BLaER1 treated with 17β-estradiol and CSF1 and Interleukin-3, amounts not matched to agents 10 nM and 100 nM (cell line): ENCODE results near the gene CES1.
"Not testable (repeated sequence)": the region's sequence is repeated elsewhere in the genome, so short reads cannot be mapped to it uniquely, and the experiment has no call there.

Experiments used
- H3K27ac ChIP-seq, 11 experiments: shearing (Covaris generic); formaldehyde crosslinking; 2 replicates each; pipeline ENCODE4 v1.8.1; 2022
- H3K27me3 ChIP-seq, 11 experiments: shearing (Covaris generic); formaldehyde crosslinking; 2 replicates each; pipeline ENCODE4 v1.8.1; 2022
- H3K36me3 ChIP-seq, 11 experiments: shearing (Covaris generic); formaldehyde crosslinking; 2 replicates each; pipeline ENCODE4 v1.8.1; 2022
- H3K4me1 ChIP-seq, 10 experiments: shearing (Covaris generic); formaldehyde crosslinking; 2 replicates each; pipeline ENCODE4 v1.8.1; 2022
- H3K4me2 ChIP-seq, 11 experiments: shearing (Covaris generic); formaldehyde crosslinking; 2 replicates each; pipeline ENCODE4 v1.8.1; 2022
- H3K4me3 ChIP-seq, 10 experiments: shearing (Covaris generic); formaldehyde crosslinking; 2 replicates each; pipeline ENCODE4 v1.8.1; 2022
- H3K9ac ChIP-seq, 11 experiments: shearing (Covaris generic); formaldehyde crosslinking; 2 replicates each; pipeline ENCODE4 v1.8.1; 2022
- H3K9me3 ChIP-seq, 11 experiments: shearing (Covaris generic); formaldehyde crosslinking; replicated peaks in 1 of 11; 2 replicates each; pipeline ENCODE4 v1.8.1; 2022
- H4K20me1 ChIP-seq, 11 experiments: shearing (Covaris generic); formaldehyde crosslinking; 2 replicates each; pipeline ENCODE4 v1.8.1; 2022
- Cebpa-rat ChIP-seq, 11 experiments: shearing (Covaris generic); IDR thresholded peaks; 2 replicates each; pipeline ENCODE4 v1.8.1; 2022

The CES1 gene

DNA sequence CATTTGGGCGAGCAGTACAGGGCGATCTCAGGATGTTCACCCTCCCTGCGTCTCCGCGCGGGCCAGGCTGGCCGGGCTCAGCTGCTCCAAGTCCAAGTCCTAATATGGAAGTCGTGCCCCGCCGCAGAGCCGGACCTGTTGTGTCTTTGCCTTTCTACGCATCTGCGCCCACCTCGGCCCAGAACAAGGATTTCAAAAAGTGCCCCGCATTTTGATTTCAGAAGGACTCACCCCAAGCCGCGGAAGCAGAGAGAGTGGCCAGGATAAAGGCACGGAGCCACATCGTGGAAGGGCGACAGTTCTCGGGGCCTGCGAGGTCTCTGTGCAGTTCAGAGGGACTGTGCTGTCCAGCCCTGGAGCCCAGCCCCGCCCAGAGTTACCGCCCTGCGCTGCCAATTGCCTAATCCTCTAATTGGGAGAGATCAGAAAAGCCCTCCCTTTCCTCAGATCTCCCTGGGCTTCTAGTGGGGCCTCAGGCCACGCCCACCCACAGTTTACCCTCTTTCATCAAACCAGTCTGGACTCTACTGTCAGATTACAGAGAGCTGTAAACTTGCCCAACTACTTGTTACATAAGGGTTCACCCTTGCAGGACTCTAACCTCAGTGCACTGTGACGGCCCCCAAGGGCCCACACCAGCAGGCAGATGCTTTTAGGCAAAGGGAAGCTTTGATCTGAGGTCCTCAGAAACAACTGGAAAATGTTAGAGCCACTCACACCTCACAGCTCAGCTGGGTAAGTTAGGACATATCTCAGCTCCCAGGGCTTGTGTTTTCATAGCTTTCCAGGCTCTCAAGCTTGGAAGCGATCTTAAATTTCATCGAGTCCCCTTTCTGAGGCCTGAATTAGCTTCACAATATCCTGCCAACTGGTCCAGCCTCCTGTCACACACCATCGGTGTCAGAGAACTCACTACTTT is at the start of gene CES1:
Gene CES1, minus strand, starts transcription at position 324 of the 919 bp plus-strand sequence. Its CDS starts 41 bp downstream, at position 283.
- H3K9me3 ChIP-seq = no peaks in the 10 kb centered on the region
- peaks cover 0 to 56% (median 20%) of the 10 kb centered on the region in 10 experiments; a peak in 17 of 20 replicates for H3K4me1 ChIP-seq
- no peaks in the 10 kb centered on the region for H3K27me3 ChIP-seq
- TF ChIP-seq Cebpa-rat (IDR thresholded peaks at IDR 0.05) = no peak
- H3K4me2 ChIP-seq = peak within 1 kb of the TSS in 5 of 11 experiments; percentile 48 to 58 (median 56); a peak in 11 of 22 replicates
- H3K4me3 ChIP-seq = no peak within 1 kb of the TSS
- H3K36me3 ChIP-seq = no peaks in the 10 kb centered on the region
- H3K9ac ChIP-seq = peak within 1 kb of the TSS in 2 of 11 experiments; percentile 29 to 58; a peak in 3 of 22 replicates
- peak within 1 kb of the TSS in 5 of 11 experiments; percentile 7 to 74 (median 64); a peak in 9 of 22 replicates for H3K27ac ChIP-seq
- H4K20me1 ChIP-seq = no peaks in the 10 kb centered on the region

DNA sequence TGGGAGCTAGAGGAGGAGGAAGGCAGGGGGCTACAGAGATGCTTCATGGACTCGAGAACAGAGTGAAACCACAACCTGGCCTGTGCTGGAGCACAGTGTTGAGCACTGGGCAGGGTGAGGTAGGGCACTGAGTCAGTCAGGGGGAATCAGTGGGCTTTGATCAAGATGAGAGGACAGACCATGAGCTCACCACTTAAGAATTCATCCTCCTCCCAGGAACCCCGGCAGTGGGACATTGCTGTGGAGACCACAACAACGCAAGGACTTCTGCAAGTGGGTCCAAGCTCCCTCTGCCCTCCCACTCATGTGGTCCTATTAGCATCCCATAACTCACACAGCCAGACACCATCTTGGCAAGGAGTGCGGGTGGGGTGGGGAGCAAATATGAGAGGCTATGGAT is 44.0 kb upstream of the CES1 start:
- no peak overlapping the region for H3K9ac ChIP-seq
- no peak overlapping the region for H3K4me3 ChIP-seq
- no peaks in the 10 kb centered on the region for H3K36me3 ChIP-seq
- H4K20me1 ChIP-seq = no peaks in the 10 kb centered on the region
- no peak for TF ChIP-seq Cebpa-rat (IDR thresholded peaks at IDR 0.05)
- no peaks in the 10 kb centered on the region for H3K27me3 ChIP-seq
- H3K4me1 ChIP-seq = no peaks in the 10 kb centered on the region
- no peak overlapping the region for H3K27ac ChIP-seq
- H3K4me2 ChIP-seq = no peak overlapping the region
- no peaks in the 10 kb centered on the region; a peak in 1 of 22 replicates for H3K9me3 ChIP-seq

DNA sequence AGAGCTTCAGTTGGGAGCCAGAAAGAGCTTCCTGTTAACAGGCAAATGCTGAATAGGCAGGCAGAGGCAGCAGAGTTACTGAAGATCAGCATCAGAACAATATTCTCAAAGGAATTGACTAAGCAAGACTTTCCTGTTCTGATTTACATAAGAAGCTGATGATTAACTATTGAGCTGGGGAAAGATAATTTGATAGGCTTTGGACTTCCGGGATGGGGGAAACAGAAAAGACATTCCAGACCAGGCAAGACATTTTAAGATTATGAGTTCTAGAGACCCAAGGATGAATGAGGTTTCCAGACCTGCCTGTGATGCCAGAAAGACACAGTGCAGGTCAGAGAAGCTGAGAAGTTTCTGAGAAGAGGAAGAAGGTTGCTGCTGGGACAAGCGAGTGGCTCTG is 42.4 kb upstream of the CES1 start, which contains the start of gene CES5A:
Gene CES5A, minus strand, starts transcription at position 101 of the 400 bp plus-strand sequence. CDS start 152 bp downstream, outside the sequence.
- Histone ChIP-seq H3K4me1 (peaks cover 0 to 6% (median 0%) of the 10 kb centered on the region in 10 experiments; a peak in 3 of 20 replicates), H4K20me1 (no peaks in the 10 kb centered on the region), H3K4me3 (no peak within 1 kb of the TSS), H3K9me3 (no peaks in the 10 kb centered on the region; a peak in 1 of 22 replicates), H3K4me2 (no peak within 1 kb of the TSS), H3K9ac (no peak within 1 kb of the TSS), H3K27ac (no peak within 1 kb of the TSS), H3K27me3 (no peaks in the 10 kb centered on the region), H3K36me3 (no peaks in the 10 kb centered on the region)
- TF ChIP-seq Cebpa-rat (IDR thresholded peaks at IDR 0.05) = no peak

DNA sequence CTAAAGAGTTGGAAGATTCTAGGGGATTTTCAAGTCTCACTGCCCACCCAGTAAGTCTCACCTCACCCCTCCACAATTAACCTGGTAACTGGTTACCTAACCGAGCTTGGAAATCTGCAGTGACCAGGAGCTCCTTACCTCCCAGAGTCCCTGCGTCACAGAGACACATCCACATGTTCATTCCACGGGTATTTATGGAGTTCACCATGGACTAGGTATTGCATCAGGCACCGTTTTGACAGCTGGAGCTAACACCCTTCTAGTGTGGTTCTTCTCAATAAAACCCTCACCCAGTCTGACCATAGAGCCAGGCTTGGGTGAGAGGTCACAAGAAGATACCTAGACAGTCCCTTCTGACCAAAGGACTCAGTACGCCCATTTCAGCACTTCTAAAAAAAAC is 40.2 kb upstream of the CES1 start:
- H3K9me3 ChIP-seq = no peaks in the 10 kb centered on the region; a peak in 1 of 22 replicates
- no peaks in the 10 kb centered on the region for H4K20me1 ChIP-seq
- H3K4me1 ChIP-seq = peaks cover 0 to 11% (median 0%) of the 10 kb centered on the region in 10 experiments; a peak in 3 of 20 replicates
- TF ChIP-seq Cebpa-rat (IDR thresholded peaks at IDR 0.05) = no peak
- no peak overlapping the region for H3K4me2 ChIP-seq
- H3K4me3 ChIP-seq = no peak overlapping the region
- no peaks in the 10 kb centered on the region for H3K36me3 ChIP-seq
- H3K27ac ChIP-seq = no peak overlapping the region
- H3K27me3 ChIP-seq = no peaks in the 10 kb centered on the region
- no peak overlapping the region for H3K9ac ChIP-seq

DNA sequence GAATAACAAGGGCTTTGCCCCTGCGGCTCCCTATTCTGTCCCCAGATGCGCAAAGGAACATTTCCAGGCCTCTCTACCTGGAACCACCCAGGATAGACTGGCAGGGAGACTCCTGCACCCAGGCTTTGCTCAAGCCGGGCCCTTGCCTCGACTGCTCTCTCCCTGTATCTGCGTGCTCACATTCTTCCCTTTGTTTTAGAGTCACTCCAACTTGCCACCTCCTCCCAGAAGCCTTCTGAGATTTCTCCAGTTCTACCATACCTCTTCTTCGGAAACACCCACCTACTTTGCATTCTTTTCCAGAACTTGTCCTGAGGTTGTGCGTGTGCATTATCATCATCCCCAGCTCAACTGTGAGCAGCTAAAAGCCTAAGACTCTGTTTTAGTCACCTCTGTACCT is 39.2 kb upstream of the CES1 start:
- no peaks in the 10 kb centered on the region for H3K27me3 ChIP-seq
- peaks cover 0 to 11% (median 0%) of the 10 kb centered on the region in 10 experiments; a peak in 3 of 20 replicates for H3K4me1 ChIP-seq
- H4K20me1 ChIP-seq = no peaks in the 10 kb centered on the region
- no peak overlapping the region for H3K4me2 ChIP-seq
- H3K9me3 ChIP-seq = no peaks in the 10 kb centered on the region; a peak in 1 of 22 replicates
- H3K4me3 ChIP-seq = no peak overlapping the region
- no peak overlapping the region for H3K9ac ChIP-seq
- TF ChIP-seq Cebpa-rat (IDR thresholded peaks at IDR 0.05) = no peak
- H3K27ac ChIP-seq = no peak overlapping the region
- H3K36me3 ChIP-seq = no peaks in the 10 kb centered on the region

DNA sequence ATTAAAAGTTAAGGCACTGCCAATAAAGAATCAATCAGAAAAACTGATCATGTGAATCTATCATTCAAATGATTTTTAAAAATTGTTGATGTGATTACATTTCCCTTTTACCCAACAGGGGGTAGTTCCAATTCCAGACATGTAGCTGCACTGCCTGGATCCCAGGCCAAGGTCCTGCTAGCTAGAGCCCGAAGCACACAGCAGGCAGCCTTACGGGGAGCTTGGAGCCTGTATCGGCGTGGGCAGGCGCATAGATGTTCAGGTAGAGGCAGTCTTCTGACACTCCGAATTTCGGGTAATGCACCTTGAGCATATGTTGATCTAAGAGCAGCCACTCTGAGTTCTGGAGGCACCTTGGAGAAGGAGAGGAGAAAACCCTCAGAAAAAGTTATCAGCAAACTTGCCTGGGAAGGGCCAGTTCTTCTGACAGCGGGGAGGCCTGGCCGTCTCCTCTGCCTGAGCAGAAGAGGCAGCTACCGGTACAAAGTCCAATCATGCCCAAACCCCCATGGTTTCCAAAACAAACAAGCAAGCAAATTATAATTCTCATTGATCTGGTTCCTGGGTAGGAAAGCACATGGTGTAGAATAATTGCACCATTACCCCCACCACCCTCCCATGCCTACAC is 38.6 kb upstream of the CES1 start:
- peaks cover 0 to 11% (median 0%) of the 10 kb centered on the region in 10 experiments; a peak in 3 of 20 replicates for H3K4me1 ChIP-seq
- H3K9me3 ChIP-seq = no peaks in the 10 kb centered on the region; a peak in 1 of 22 replicates
- no peaks in the 10 kb centered on the region for H3K36me3 ChIP-seq
- H3K9ac ChIP-seq = no peak overlapping the region
- H3K4me3 ChIP-seq = no peak overlapping the region
- H3K27ac ChIP-seq = no peak overlapping the region
- no peaks in the 10 kb centered on the region for H4K20me1 ChIP-seq
- no peak for TF ChIP-seq Cebpa-rat (IDR thresholded peaks at IDR 0.05)
- H3K4me2 ChIP-seq = no peak overlapping the region
- H3K27me3 ChIP-seq = no peaks in the 10 kb centered on the region

DNA sequence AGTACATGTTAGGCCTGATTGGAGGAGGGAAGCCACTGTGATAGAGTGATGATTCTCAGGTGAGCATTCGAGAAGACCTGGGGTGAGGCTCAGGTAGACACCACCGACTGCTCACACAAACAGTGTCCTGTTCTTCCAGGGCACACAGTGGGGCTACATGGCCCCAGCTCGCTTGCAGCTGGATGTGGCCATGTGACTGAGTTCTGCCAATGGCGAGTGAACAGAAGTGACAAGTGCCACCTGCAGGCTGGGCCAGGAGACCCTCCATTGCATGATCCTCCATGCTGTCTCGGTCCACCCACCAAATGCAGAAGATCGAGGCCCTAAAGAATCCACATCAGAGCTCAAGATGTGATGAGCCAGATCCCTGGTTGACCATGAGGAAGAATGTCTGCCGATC is 36.1 kb upstream of the CES1 start:
- Histone ChIP-seq H3K36me3 (no peaks in the 10 kb centered on the region), H4K20me1 (no peaks in the 10 kb centered on the region), H3K9ac (no peak overlapping the region), H3K4me1 (peaks cover 0 to 11% (median 0%) of the 10 kb centered on the region in 10 experiments; a peak in 3 of 20 replicates), H3K9me3 (no peaks in the 10 kb centered on the region; a peak in 1 of 22 replicates), H3K27ac (no peak overlapping the region), H3K4me2 (no peak overlapping the region), H3K4me3 (no peak overlapping the region), H3K27me3 (no peaks in the 10 kb centered on the region)
- TF ChIP-seq Cebpa-rat (IDR thresholded peaks at IDR 0.05) = no peak

DNA sequence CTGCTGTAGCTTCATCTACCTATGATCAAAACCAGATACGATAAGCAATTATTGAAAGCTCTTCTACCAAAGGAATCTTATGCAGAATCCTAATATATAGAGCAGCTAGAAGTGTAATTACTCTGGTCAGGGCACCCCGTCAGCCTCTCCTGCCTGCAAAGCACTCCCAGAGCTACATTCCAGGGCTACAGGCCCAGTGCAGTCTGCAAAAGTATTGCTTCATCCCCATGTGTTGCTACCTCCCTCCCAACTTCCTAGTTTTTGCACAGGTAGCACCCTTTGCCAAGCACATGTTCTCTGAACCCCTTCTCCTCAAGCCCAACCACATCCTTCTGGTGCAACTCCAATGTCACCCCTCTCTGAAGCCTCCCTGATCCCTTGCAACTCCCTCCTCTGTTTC is 35.2 kb upstream of the CES1 start:
- H3K4me3 ChIP-seq = no peak overlapping the region
- peaks cover 0 to 11% (median 0%) of the 10 kb centered on the region in 10 experiments; a peak in 3 of 20 replicates for H3K4me1 ChIP-seq
- H3K4me2 ChIP-seq = no peak overlapping the region
- no peak overlapping the region for H3K27ac ChIP-seq
- no peaks in the 10 kb centered on the region for H3K36me3 ChIP-seq
- no peaks in the 10 kb centered on the region for H3K9me3 ChIP-seq
- TF ChIP-seq Cebpa-rat (IDR thresholded peaks at IDR 0.05) = no peak
- H4K20me1 ChIP-seq = no peaks in the 10 kb centered on the region
- no peak overlapping the region for H3K9ac ChIP-seq
- H3K27me3 ChIP-seq = no peaks in the 10 kb centered on the region

DNA sequence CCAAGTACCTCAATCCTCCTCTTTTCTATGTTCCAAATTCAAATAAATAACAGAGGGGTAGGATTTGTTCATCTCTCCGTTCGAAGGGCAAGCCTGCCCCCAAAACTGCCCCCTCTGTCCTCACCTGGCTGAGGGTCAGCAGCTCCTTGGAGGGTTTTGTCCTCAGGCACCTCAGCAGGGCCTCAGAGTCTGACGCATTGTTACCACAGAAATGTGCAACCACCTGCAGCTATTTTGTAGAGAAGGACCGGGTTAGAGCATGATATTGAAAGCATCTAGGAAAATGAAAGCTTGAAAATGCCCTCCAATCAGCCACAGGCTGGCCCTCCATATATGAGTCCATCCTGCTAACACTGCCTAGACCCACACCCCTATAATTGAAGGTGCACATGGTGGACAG is 28.4 kb upstream of the CES1 start:
- H3K27me3 ChIP-seq = no peaks in the 10 kb centered on the region
- no peak overlapping the region for H3K9ac ChIP-seq
- H3K9me3 ChIP-seq = no peaks in the 10 kb centered on the region
- no peak overlapping the region for H3K27ac ChIP-seq
- H3K4me3 ChIP-seq = no peak overlapping the region
- no peak for TF ChIP-seq Cebpa-rat (IDR thresholded peaks at IDR 0.05)
- peaks cover 0 to 8% (median 4%) of the 10 kb centered on the region in 10 experiments; a peak in 9 of 20 replicates for H3K4me1 ChIP-seq
- H3K36me3 ChIP-seq = no peaks in the 10 kb centered on the region
- H4K20me1 ChIP-seq = no peaks in the 10 kb centered on the region
- no peak overlapping the region for H3K4me2 ChIP-seq

DNA sequence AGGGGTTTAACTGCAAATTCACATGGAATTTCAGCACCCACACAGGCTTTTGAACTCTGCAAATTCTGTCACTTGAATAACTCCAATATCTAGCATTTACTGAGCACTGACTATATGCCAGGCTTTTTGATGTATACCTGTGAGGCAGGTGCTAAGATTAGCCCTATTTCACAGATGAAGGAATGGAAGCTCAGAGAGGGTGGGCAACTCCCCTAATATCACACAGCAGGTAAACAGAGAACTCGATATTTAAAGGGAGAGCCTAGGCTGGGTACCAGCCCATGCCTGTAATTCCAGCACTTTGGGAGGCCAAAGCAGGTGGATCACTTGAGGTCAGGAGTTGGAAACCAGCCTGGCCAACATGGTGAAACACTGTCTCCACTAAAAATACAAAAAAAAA is 24.8 kb upstream of the CES1 start:
- H3K9ac ChIP-seq, H3K36me3 ChIP-seq, H4K20me1 ChIP-seq, H3K4me2 ChIP-seq, H3K27me3 ChIP-seq, H3K9me3 ChIP-seq, H3K27ac ChIP-seq, H3K4me3 ChIP-seq: not testable (repeated sequence)
- peaks cover 0 to 14% (median 7%) of the 10 kb centered on the region in 10 experiments; a peak in 9 of 20 replicates for H3K4me1 ChIP-seq
